ENCODE measurements around the gene MARCHF4. TPM values are rescaled to one million over a fixed set of nuclear protein-coding genes. Genes with fewer than 3 reads are reported as not detected.

Gene MARCHF4
- total and polyA plus RNA-seq, 2 of the 8 experiments (the other 6 are each of a cell fraction or from before 2014, with no cell fraction given): 1.9 to 2.9 TPM

DNA sequence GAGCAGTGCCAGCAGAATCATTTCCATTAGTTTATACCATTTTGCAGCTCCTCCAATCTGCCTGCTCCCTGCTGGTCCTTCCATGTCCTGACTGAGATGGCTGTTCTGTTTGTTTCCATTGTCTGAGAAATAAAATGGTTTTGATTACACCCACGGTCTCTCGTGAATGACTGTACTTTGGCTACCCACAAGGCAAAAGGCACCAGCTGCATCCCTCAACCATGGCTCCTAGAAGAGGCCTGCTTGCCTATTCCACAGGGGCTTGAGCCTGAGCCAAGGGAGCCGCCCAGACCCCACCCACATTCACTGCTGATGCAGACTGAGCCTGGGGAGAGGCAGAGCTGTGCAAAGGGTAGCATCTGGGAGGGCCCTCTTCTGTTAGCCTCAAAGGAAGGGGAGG lies 31.2 kb downstream of the MARCHF4 start:
- H4K8ac ChIP-seq (ENCODE audit: extremely low read depth, insufficient read depth, low read length): no peak overlapping the region

More for the DNA sequence above, 31.2 kb downstream of the MARCHF4 start:
- Histone ChIP-seq H3K18ac (ENCODE audit: extremely low read depth, low read length) (peak overlapping the region; percentile 65), H3K9ac (replicated peaks in 1 of 4; ENCODE audit: extremely low read depth in 1 of 4, low read depth in 3 of 4, low read length in 3 of 4) (no peak overlapping the region), H2BK5ac (ENCODE audit: low read depth, low read length) (peak overlapping the region; percentile 0; the same call in 1 of the 2 replicates), H3K79me2 (ENCODE audit: control insufficient read depth in 1 of 2, insufficient read depth in 2 of 2, low read length in 2 of 2) (no peaks in the 10 kb centered on the region), H2BK15ac (ENCODE audit: low read length) (peak overlapping the region; percentile 66; the same call in 1 of the 2 replicates), H3K56ac (replicated peaks; ENCODE audit: insufficient read length, low read depth, low read length) (no peak overlapping the region), H3K4me1 (replicated peaks in 1 of 4; ENCODE audit: control insufficient read depth in 3 of 4, insufficient read depth in 4 of 4, low read length in 3 of 4) (peaks cover 11 to 39% (median 32%) of the 10 kb centered on the region in 4 experiments), H3K79me1 (ENCODE audit: low read depth, low read length) (no peaks in the 10 kb centered on the region), H2AFZ (ENCODE audit: low read length) (0 out of 2 replicates have a peak overlapping the region, but pooled peaks have one; percentile 1), H3K23me2 (ENCODE audit: low read depth, low read length) (no peaks in the 10 kb centered on the region), H2BK120ac (replicated peaks; ENCODE audit: low read depth, low read length) (peak overlapping the region; percentile 14), H3K4ac (replicated peaks; ENCODE audit: insufficient read length, low read depth, low read length) (no peak overlapping the region), H3K4me2 (ENCODE audit: insufficient read depth in 1 of 2, low read depth in 2 of 2, low read length in 2 of 2) (no peak overlapping the region), H3K36me3 (ENCODE audit: control insufficient read depth in 2 of 4, insufficient read depth in 4 of 4, low read length in 3 of 4) (no peaks in the 10 kb centered on the region), H3K4me3 (ENCODE audit: extremely low read depth in 1 of 4, insufficient read depth in 2 of 4, low read depth in 3 of 4, low read length in 4 of 4) (no peak overlapping the region), H2BK12ac (ENCODE audit: low read depth, low read length) (peak overlapping the region; percentile 93; the same call in 1 of the 2 replicates), H3K23ac (ENCODE audit: insufficient read length) (no peak overlapping the region), H4K20me1 (replicated peaks in 1 of 2; ENCODE audit: control insufficient read depth in 1 of 2, insufficient read depth in 2 of 2, low read length in 2 of 2) (no peaks in the 10 kb centered on the region), H2BK20ac (ENCODE audit: low read length) (peak overlapping the region; percentile 44; the same call in 1 of the 2 replicates), H4K91ac (replicated peaks; ENCODE audit: insufficient read length, low read length) (peak overlapping the region; percentile 12), H3K9me3 (ENCODE audit: insufficient read depth in 2 of 2, low read depth in 1 of 2, low read length in 1 of 2) (no peaks in the 10 kb centered on the region), H3K27ac (ENCODE audit: low read depth, low read length) (no peak overlapping the region), H3K27me3 (replicated peaks in 1 of 4; ENCODE audit: control insufficient read depth in 3 of 4, extremely low read depth in 1 of 4, insufficient read depth in 3 of 4, low read length in 3 of 4) (no peaks in the 10 kb centered on the region), H4K5ac (ENCODE audit: insufficient read length, low read depth, low read length) (no peak overlapping the region), H3K14ac (ENCODE audit: insufficient read length) (no peak overlapping the region), H2AK5ac (ENCODE audit: low read depth, low read length) (0 out of 2 replicates have a peak overlapping the region, but pooled peaks have one; percentile 14)
- no peak for DNase-seq (ENCODE audit: low read depth in 1 of 2, low spot score in 2 of 2)
- POLR2A ChIA-PET (ENCODE audit: partially characterized antibody): interaction anchor here (1.5 to 2.1 kb wide), 2 partner anchors 14 to 157 kb away, joined by 4 to 6 read pairs; partner anchors contain the start of gene RPL37A
- CTCF ChIA-PET (ENCODE audit: partially characterized antibody): interaction anchor here (1.1 to 1.9 kb wide), 2 partner anchors 13 to 63 kb away, joined by 3 to 7 read pairs; no protein-coding TSS in a partner anchor
- FAIRE-seq: no peak
- 71% methylated on average over 3 of the region's 3 CpGs; no CpG with 5 or more reads in 1 of the 2 experiments for WGBS, 2 experiments (ENCODE audit: extremely low coverage in 1 of 2, insufficient coverage in 1 of 2, insufficient read length in 1 of 2, insufficient replicate concordance in 2 of 2, low coverage in 1 of 2, low lambda C conversion rate in 2 of 2, missing lambda C conversion rate in 1 of 2)
- TF ChIP-seq KDM1A (IDR thresholded peaks at IDR 0.05; ENCODE audit: borderline replicate concordance, low read length): no peak
- no peak for TF ChIP-seq SP4 (IDR thresholded peaks at IDR 0.05; ENCODE audit: low read length)

Measured in H1 (cell line).